Lung microvascular endothelial cell (primary cell): ENCODE measurements around the gene COL21A1. TPM values are rescaled to one million over a fixed set of nuclear protein-coding genes. Genes with fewer than 3 reads are reported as not detected.

Source experiments
- DNase-seq, 2 donors: peaks; one replicate each; pipeline versions ENCODE4 v3.0.0 to v3.0.0-alpha.2; 2010; ENCODE audit warnings: low read depth in 2 of 2
- total RNA-seq: library from RNA; depleted of rRNA; stranded (reverse); fragments of >200 nt; gene quantifications from 2 replicates; pipeline ENCODE4 v1.2.1, GENCODE V29; 2014

COL21A1 gene
- total RNA-seq, 1 donor from 2014 or later, result 0.79 TPM

- peak in 1 of 2 donors; percentile 59 for DNase-seq
Observed at GRCh38 chr6:56245903-56246351, 1.5 kb downstream of the COL21A1 start.

DNA sequence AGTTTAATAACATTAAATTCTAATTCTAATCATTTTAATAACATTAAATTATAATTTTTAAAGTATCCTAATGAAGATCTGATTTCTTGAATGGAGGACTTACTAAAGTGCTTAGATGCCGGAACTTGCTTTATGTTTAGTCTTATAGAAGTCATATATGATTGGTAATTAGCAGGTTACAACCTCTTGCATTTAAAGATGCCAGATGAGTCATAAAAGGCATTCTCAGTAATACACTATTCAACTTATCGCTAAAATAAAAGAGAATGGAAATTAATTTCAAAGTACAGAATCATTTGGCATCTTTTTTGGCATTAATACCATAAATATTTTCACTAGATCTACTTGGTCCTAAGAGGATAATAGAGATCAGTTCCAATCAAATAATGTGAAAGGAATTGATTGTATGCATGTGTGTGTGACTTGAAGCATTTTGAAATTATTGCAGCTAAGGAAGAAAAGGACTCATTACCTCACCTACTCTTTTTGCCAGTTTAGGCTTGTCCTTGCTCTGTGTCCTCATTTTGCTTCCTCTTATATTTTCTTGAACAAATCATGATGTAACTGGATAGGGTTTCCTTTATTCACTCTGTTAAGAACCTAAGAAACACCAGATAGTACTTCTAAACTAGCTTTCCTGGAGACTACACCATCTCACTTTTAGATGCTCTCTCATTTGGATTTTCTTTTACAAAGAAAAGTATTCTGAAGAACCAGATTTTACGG is 2.7 kb downstream of the COL21A1 start:
- no peak for DNase-seq

- no peak for DNase-seq
Observed at GRCh38 chr6:56244089-56244488, 3.3 kb downstream of the COL21A1 start.

GRCh38 chr6:56243518-56244070 is 3.8 kb downstream of the COL21A1 start:
- DNase-seq, result no peak

DNA sequence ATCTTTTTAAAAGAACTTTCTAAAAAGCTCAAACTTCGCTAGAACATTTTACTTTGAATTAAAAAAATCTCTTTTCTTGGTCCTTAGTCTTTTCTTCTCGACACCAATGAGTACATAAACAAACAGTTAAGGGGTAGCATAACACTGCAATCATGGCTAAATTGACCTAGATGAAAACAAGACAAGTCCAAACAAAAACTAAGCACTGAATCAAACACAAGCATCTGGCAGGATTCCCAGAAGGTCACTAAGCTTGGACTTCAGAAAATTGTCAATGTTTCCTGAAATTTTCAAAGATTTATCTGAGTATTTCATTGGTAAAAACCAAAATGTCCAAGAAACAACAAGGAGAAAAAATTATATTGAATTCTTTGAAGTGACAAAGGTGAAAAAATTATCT is 5.0 kb downstream of the COL21A1 start:
- peak in 1 of 2 donors; percentile 85 for DNase-seq

GRCh38 chr6:56241124-56241802 is 6.1 kb downstream of the COL21A1 start:
- DNase-seq, result no peak

GRCh38 chr6:56238352-56238751 is 9.0 kb downstream of the COL21A1 start:
- no peak for DNase-seq

DNA sequence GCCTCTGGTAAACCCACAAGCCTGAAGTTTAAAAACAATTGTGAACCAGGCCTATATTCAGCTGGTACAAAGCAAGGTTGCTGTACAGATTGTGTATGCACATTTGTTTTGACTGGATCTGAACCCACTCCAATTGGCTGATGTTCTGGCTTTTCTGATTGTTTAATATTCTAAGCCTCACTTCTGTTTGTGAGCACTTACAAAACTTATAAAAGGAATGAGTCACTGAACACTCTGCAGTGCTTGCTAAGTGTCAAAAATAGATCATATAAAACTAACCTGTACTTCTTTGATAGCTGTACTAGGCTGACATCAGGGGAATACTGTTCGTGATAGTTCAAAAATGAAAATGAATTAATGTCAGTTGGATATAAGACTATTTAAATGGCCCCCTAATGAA is 12.1 kb downstream of the COL21A1 start:
- DNase-seq, result peak; percentile 38 to 40

DNA sequence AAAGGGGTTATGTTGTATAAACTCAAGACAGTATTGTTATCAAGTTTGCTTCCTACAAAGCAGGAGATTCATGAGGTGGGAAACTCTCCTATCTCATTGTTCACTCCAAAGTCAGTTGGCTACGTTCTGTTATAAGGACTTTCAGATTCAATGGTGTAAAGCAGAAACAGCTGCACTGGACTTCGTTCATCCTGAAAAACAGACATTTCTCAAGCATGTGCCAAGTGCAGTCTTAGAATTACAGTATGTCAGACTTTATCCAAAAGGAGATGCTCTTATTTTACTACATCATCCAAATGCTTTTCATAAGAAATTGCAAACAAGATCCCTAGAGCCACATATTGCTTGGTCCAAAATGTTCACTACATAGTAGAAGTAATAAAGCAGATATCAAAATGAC is 14.9 kb downstream of the COL21A1 start:
- DNase-seq, result no peak

GRCh38 chr6:56231827-56232226 is 15.6 kb downstream of the COL21A1 start:
- DNase-seq, result no peak

- DNase-seq, result peak; percentile 61 to 86
Observed at GRCh38 chr6:56230976-56231566, 16.3 kb downstream of the COL21A1 start.

DNA sequence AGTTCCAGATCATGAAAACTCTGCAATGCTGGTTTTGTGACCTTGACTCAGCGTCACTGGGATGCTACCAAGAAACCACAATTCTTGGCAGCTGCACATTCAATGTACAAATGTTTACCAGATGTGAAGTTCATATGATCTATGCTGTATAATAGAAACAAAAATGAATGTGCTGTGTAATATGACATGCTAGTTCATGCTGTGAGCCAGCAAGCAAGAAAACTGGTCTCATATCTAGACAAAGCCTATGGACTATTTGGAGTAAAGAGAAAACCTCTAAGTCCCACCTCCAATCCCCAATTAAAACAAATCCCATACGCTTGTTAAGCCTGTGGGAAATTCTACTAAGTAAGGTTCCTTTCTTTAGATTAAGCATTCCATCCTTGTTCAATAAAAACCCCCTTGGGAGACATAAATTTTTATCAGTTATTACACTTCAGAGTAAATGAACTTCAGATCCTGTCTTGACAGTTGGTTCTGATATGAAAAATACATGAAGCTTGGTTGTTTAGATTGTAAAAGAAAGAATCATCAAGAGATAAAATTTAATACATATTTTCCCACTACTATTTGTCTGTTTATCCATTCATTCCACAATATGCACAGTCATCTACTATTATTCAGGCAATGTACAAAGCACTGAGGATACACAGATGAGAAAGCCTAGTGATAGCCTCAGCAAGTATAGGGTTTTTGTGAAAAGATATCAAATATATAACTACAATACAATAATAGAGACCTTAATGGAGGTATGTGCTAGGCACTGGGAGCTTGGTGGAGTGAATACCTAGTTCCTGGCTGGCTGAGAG is 20.1 kb downstream of the COL21A1 start:
- no peak for DNase-seq

GRCh38 chr6:56223995-56224394 is 23.4 kb downstream of the COL21A1 start:
- no peak for DNase-seq

DNA sequence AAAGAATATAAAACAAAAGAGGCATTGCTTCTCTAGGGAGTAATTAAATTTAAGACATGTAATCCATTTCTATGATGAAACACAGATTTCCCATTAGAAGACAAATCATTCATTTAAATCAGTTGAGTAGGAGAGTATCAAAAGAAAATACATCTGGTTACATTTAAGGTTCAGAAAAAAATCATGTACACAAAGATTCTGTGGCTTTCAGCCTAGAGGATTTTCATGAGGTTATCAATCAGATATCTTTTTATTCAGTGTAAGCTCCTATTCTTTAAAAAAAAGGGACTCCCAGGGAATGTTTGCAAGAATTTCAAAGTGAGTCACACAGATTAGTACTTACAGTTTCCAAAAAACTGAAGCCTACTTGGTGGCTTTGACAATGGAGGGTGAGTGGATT is 24.9 kb downstream of the COL21A1 start:
- DNase-seq, result no peak

DNA sequence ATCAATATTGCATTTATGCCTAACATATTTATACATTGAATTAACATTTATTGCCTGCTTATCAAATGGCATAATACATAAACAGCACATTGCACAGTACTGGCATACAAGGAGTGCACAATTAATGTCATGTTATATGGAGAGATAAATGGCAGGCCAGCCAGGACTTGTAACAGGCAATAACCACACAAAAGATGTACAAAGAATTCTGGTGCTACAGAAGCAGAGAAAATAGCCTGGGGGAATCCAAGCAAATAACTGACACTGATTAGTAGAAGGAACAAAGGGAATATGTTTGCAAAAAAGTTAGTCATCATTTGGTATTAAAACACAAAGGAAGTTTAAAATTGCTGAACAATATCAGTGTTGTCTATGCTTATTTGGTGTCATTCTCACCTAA is 27.3 kb downstream of the COL21A1 start:
- DNase-seq, result no peak

- DNase-seq, result no peak
Observed at GRCh38 chr6:56214703-56215101, 32.7 kb downstream of the COL21A1 start.

GRCh38 chr6:56214041-56214702 is 33.2 kb downstream of the COL21A1 start:
- no peak for DNase-seq

- no peak for DNase-seq
Observed at GRCh38 chr6:56211724-56212123, 35.7 kb downstream of the COL21A1 start.

DNA sequence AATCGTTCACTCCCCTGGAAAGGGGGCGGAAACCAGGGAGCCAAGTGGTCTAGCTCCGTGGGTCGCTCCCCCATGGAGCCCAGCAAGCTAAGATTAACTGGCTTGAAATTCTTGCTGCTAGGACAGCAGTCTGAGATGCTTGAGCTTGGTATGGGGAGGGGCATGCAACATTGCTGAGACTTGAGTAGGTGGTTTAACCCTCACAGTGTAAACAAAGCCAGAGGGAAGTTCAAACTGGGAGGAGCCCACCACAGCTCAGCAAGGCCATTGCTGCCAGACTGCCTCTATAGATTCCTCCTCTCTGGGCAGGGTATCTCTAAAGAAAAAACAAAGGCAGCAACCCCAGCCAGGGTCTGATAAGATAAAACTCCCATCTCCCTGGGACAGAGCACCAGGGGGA is 43.2 kb downstream of the COL21A1 start:
- no peak for DNase-seq

DNA sequence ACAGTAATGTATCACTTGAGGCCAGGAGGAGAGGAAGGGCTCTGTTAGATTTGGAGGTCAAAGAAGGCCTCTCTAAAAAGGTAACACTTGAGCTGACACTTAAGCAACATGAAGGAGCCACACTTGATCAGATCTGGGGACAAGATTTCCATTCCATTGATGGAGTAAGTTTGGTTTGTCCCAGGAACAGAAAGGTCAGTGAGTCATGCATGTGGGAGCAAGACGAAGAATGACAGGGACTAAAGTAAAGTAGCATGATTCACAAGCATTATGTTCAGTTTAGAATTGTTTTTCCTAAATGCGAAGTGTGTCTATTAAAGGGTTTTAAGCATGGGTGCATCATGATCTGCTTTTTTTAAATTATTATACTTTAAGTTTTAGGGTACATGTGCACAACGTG is 47.4 kb downstream of the COL21A1 start:
- DNase-seq, result peak in 1 of 2 donors; percentile 17

DNA sequence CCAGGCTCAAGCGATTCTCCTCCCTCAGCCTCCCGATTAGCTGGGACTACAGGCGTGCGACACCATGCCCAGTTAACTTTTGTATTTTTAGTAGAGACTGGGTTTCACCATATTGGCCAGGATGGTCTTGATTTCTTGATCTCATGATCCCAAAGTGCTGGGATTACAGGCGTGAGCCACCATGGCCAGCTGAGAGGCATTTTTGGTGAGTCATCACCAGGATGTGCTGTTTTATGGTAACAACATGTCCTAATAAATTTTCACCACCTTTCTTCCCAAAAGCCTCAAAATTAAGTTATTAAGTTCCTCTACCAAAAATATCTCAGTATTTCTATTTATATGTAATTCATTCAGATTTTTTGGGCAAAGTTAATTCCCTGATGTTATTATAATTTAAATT is 53.5 kb downstream of the COL21A1 start:
- peak in 1 of 2 donors; percentile 5 for DNase-seq
